Stomach smooth muscle (tissue), 2 donors: ENCODE measurements around the gene SHISA5.
"Not testable (repeated sequence)": the region's sequence is repeated elsewhere in the genome, so short reads cannot be mapped to it uniquely, and the experiment has no call there.

Source experiments
- H3K27ac ChIP-seq: one replicate; pipeline ENCODE4 v1.7.0; 2013; ENCODE audit warnings: mild to moderate bottlenecking, low read length, inconsistent platforms
- H3K27me3 ChIP-seq, 2 donors: one replicate each; pipeline ENCODE4 v1.7.0; 2013; ENCODE audit warnings: low read length in 2 of 2; ENCODE audit not compliant: insufficient read depth in 2 of 2, control insufficient read depth in 1 of 2
- H3K36me3 ChIP-seq, 2 donors: one replicate each; pipeline ENCODE4 v1.7.0; 2013; ENCODE audit warnings: low read length in 2 of 2; ENCODE audit not compliant: control insufficient read depth in 2 of 2, insufficient read depth in 2 of 2
- H3K4me1 ChIP-seq: one replicate; pipeline ENCODE4 v1.7.0; 2013; ENCODE audit warnings: low read length; ENCODE audit not compliant: control insufficient read depth, insufficient read depth
- H3K4me3 ChIP-seq, 2 donors: one replicate each; pipeline ENCODE4 v1.7.0; 2013; ENCODE audit warnings: low read length in 2 of 2
- H3K9ac ChIP-seq, 2 donors: one replicate each; pipeline ENCODE4 v1.7.0; 2013; ENCODE audit warnings: low read length in 2 of 2, mild to moderate bottlenecking in 1 of 2
- H3K9me3 ChIP-seq, 2 donors: one replicate each; pipeline ENCODE4 v1.7.0; 2013; ENCODE audit warnings: low read length in 2 of 2; ENCODE audit not compliant: control insufficient read depth in 2 of 2
- donor health status: healthy.
- donor health status: Pancreatic carcinoma.

Gene SHISA5

GRCh38 chr3:48468329-48468731 is 35.6 kb downstream of the SHISA5 start:
- peak overlapping the region in 1 of 2 donors; percentile 13 for H3K9ac ChIP-seq
- no peaks in the 10 kb centered on the region for H3K9me3 ChIP-seq
- no peak overlapping the region for H3K4me3 ChIP-seq
- peak overlapping the region; percentile 98 for H3K27ac ChIP-seq
- no peaks in the 10 kb centered on the region for H3K27me3 ChIP-seq
- peaks cover 73% of the 10 kb centered on the region for H3K4me1 ChIP-seq
- H3K36me3 ChIP-seq = peaks cover 19 to 20% of the 10 kb centered on the region in 2 donors

GRCh38 chr3:48467473-48468267 is 36.3 kb downstream of the SHISA5 start:
- Histone ChIP-seq H3K4me3 (peak overlapping the region in 1 of 2 donors; percentile 79), H3K27ac (peak overlapping the region; percentile 98), H3K36me3 (peaks cover 20 to 23% of the 10 kb centered on the region in 2 donors), H3K9ac (peak overlapping the region; percentile 89 to 95), H3K27me3 (no peaks in the 10 kb centered on the region), H3K9me3 (no peaks in the 10 kb centered on the region), H3K4me1 (peaks cover 69% of the 10 kb centered on the region)

DNA sequence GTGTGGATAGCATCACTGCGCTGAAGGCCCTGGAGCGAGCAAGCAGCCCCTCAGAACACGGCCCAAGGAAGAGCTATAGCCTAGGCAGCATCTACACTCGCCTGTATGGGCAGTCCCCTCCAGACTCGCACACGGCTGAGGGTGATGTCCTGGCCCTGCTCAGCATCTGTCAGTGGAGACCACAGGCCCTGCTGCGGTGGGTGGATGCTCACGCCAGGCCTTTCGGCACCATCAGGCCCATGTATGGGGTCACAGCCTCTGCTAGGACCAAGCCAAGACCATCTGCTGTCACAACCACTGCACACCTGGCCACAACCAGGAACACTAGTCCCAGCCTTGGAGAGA is 36.9 kb downstream of the SHISA5 start:
- peaks cover 67% of the 10 kb centered on the region for H3K4me1 ChIP-seq

GRCh38 chr3:48466386-48467109 is 37.4 kb downstream of the SHISA5 start:
- H3K36me3 ChIP-seq = peaks cover 20 to 23% of the 10 kb centered on the region in 2 donors
- peaks cover 62% of the 10 kb centered on the region for H3K4me1 ChIP-seq

More for the DNA sequence above, 36.9 kb downstream of the SHISA5 start:
- H3K36me3 ChIP-seq = peaks cover 20 to 23% of the 10 kb centered on the region in 2 donors
- H3K27me3 ChIP-seq = no peaks in the 10 kb centered on the region
- peak overlapping the region; percentile 98 for H3K27ac ChIP-seq
- H3K4me3 ChIP-seq = peak overlapping the region; percentile 68 to 79
- peak overlapping the region; percentile 89 to 95 for H3K9ac ChIP-seq
- H3K9me3 ChIP-seq = no peaks in the 10 kb centered on the region

DNA sequence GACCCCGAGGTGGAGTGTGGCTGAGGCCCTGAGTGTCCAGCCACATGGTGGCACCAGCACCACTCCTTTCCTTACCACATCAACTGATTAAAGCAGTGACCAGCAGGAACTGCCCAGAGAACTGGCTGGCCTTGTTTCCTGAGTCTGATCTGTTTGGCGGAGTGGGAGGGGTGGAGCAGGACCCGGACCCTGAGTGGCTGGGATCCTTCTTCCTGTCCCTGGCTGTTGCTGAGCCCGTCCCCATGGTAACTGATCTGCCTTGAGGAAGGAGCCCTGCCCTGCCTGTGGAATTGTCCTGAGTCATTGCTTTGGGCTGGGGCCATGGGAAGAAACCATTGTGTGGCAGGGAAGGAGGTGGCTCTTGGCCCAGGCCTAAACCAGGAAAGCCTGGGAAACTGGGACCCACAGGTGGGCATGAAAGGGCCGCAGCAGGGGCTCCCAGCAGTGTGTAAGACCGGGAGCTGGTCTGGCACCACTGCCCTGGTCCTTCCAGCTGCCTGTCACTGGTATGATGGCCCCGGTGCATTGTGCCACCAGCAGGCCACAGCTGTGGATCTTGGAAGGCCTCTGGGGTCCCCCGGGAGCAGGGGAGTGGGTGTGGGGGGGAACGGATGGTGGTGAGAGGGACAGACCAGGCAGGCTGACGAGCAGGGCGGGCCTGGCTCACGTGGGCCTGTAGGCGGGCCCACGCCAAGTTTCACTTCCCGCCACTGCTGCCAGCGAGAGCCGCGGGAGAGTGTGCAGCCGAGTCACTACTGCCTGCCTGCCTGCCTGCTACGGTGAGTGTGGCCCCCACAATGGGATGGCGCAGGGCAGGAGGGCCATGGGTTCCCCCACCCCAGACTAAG is 38.2 kb downstream of the SHISA5 start:
- Histone ChIP-seq H3K9me3 (no peaks in the 10 kb centered on the region), H3K36me3 (peaks cover 27 to 30% of the 10 kb centered on the region in 2 donors), H3K4me3 (peak overlapping the region; percentile 68 to 79), H3K9ac (peak overlapping the region; percentile 89 to 95), H3K27me3 (no peaks in the 10 kb centered on the region), H3K27ac (peak overlapping the region; percentile 98), H3K4me1 (peaks cover 59% of the 10 kb centered on the region)

More at GRCh38 chr3:48466386-48467109, 37.4 kb downstream of the SHISA5 start:
- no peaks in the 10 kb centered on the region for H3K9me3 ChIP-seq
- H3K4me3 ChIP-seq = peak overlapping the region; percentile 68 to 79
- H3K27ac ChIP-seq = peak overlapping the region; percentile 98
- no peaks in the 10 kb centered on the region for H3K27me3 ChIP-seq
- peak overlapping the region; percentile 89 to 95 for H3K9ac ChIP-seq

GRCh38 chr3:48465237-48465530 is 38.8 kb downstream of the SHISA5 start:
- Histone ChIP-seq H3K27me3 (no peaks in the 10 kb centered on the region), H3K4me3 (peak overlapping the region; percentile 68 to 79), H3K36me3 (peaks cover 33 to 36% of the 10 kb centered on the region in 2 donors), H3K4me1 (peaks cover 54% of the 10 kb centered on the region), H3K9ac (peak overlapping the region; percentile 89 to 95), H3K27ac (peak overlapping the region; percentile 98), H3K9me3 (no peaks in the 10 kb centered on the region)

DNA sequence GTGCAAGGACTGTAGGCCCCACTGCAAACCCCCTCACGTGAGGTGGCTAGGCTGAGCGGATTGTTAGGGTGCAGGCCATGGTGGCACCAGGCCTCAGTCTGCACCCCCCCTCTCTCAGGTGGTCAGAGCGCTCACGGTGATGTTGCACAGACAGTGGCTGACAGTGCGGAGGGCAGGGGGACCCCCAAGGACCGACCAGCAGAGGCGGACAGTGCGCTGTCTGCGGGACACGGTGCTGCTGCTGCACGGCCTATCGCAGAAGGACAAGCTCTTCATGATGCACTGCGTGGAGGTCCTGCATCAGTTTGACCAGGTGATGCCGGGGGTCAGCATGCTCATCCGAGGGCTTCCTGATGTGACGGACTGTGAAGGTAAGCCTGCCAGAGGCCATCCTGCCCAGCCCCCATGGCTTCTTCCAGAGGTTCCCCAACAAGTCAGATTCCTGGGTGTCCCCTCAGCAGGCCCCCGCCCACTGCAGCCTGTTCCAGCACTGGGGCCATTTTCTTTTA is 39.2 kb downstream of the SHISA5 start:
- peak overlapping the region; percentile 89 to 95 for H3K9ac ChIP-seq
- no peaks in the 10 kb centered on the region for H3K9me3 ChIP-seq
- peaks cover 50% of the 10 kb centered on the region for H3K4me1 ChIP-seq
- no peak overlapping the region for H3K4me3 ChIP-seq
- H3K36me3 ChIP-seq = peaks cover 37 to 40% of the 10 kb centered on the region in 2 donors
- H3K27me3 ChIP-seq = no peaks in the 10 kb centered on the region
- peak overlapping the region; percentile 98 for H3K27ac ChIP-seq

- peaks cover 41% of the 10 kb centered on the region in 2 donors for H3K36me3 ChIP-seq
- H3K4me3 ChIP-seq = no peak overlapping the region
- H3K9ac ChIP-seq = no peak overlapping the region
- H3K4me1 ChIP-seq = peaks cover 40% of the 10 kb centered on the region
- H3K27me3 ChIP-seq = no peaks in the 10 kb centered on the region
- no peaks in the 10 kb centered on the region for H3K9me3 ChIP-seq
- no peak overlapping the region for H3K27ac ChIP-seq
These were observed 40.3 kb downstream of the SHISA5 start for GRCh38 chr3:48463703-48464102.

- H3K9me3 ChIP-seq, H3K9ac ChIP-seq, H3K4me3 ChIP-seq, H3K27ac ChIP-seq, H3K27me3 ChIP-seq: not testable (repeated sequence)
- H3K36me3 ChIP-seq = peaks cover 32% of the 10 kb centered on the region in 2 donors
- peaks cover 22% of the 10 kb centered on the region for H3K4me1 ChIP-seq
These were observed 42.2 kb downstream of the SHISA5 start for GRCh38 chr3:48461767-48462166.

- no peaks in the 10 kb centered on the region for H3K9me3 ChIP-seq
- no peak overlapping the region for H3K4me3 ChIP-seq
- no peak overlapping the region for H3K9ac ChIP-seq
- H3K36me3 ChIP-seq = peaks cover 32 to 33% of the 10 kb centered on the region in 2 donors
- no peaks in the 10 kb centered on the region for H3K27me3 ChIP-seq
- peaks cover 10% of the 10 kb centered on the region for H3K4me1 ChIP-seq
- no peak overlapping the region for H3K27ac ChIP-seq
These were observed 43.5 kb downstream of the SHISA5 start for GRCh38 chr3:48460517-48460902.
